Activated gamma-delta T cell (primary cell): ENCODE data around the gene SP140L.
"Not testable (repeated sequence)": the region's sequence is repeated elsewhere in the genome, so short reads cannot be mapped to it uniquely, and the experiment has no call there.

Experiments used
- DNase-seq: peaks from one replicate; lab custom pipeline; 2025; lab: John Stamatoyannopoulos, UW

Gene SP140L

GRCh38 chr2:230323385-230324106 is 3.4 kb upstream of the SP140L start:
- DNase-seq, result no peak

GRCh38 chr2:230324503-230324902 is 2.5 kb upstream of the SP140L start:
- DNase-seq, result no peak

DNA sequence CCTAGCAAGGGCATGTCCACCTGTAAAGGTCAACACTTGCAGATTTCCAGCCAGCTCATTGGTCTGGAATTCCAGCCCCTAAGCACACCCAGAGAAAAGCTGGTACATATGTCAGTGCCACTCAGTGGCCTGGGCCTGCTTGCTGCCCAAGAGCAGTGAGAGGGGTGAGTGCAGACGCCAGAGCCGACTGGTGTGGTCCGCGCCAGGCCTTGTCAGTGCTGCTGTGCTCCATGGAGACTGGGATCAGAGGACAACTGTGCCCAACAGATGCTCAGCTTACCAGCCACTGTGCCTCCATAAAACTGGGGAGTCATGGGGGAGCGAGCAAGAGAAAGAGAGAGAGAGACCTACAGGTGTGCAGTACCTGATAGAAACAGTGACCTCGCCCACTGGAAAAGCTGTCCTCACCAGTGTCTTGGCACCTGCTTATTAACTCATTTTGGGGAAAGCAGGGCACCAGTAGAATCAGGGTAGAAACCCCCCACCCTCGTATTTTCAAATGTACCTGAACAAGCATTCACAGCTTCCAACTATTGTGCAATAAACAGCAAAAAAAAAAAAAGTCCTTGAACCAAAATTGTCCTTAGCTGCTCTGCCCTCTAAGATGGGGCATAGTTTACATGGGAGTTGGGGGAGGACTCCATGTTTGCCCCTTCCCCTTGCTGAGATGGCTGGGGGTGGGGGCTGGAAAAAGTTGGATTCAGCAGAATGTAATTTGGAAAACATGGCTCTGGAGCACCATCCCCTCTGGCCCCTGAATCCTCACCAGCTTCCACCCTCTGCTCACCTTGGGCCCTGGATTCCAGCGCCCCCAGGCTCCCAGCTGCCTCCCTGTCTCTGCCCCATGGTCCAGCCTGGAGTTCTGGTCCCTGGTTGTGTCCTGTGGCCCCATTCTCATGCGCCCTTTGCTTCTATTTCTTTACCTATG is 1.4 kb upstream of the SP140L start:
- DNase-seq, result no peak

GRCh38 chr2:230327418-230328154 is 593 bp downstream of the SP140L start:
- DNase-seq, result no peak

GRCh38 chr2:230328155-230328458 is 1.1 kb downstream of the SP140L start:
- no peak for DNase-seq

DNA sequence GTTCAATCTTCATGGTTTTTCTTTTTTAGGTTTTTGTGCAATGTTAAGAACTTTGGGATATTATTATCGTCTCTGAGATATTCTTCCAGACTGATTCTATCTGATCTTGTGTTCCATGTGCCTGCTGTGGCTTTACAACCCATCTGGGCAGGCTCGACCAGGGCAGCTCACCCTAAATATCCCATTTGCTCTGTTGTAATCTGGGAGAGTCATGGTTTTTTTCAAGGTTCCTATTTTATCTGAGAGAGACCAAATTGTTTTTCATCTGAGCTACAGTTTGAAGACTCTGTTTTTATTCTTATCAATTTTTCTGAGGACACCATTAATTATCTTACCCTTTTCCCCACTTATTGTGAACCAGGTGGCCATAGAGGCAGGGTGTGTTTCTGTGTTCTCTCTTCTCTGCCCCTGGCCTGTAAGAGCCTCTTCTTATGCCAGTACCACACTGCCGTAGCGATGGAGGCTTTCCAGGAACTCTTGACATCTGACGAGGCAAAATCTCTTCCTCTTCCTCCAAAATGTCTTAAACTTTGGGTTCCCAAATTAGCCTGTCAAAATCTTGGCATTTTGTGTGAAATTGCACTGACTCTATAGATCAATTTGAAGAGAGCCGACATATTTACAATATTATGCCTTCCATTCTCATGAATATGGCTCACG is 3.1 kb downstream of the SP140L start:
- no peak for DNase-seq

- no peak for DNase-seq
Measured at GRCh38 chr2:230330725-230331124, 3.7 kb downstream of the SP140L start.

DNA sequence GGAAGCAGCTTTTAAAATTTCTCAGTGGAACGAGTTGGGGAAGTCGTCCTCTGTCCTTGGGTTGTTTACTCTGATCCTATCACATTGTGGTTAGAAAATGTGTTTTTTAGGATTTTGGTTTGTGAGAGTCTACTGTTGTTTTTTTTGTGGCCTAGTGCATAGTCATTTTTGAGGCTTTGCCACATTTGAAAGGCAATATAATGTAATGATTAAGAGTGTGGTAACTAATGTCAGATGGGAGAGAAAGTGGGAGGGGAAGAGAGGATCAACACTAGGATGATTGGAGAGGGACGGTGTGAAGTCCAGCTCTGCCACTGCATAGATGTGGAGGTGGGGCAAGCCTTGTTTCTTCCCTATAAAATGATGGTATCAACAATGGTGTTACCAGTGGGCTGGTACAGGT is 8.5 kb downstream of the SP140L start:
- no peak for DNase-seq

- DNase-seq, result no peak
Measured at GRCh38 chr2:230335864-230336506, 9.0 kb downstream of the SP140L start.

DNA sequence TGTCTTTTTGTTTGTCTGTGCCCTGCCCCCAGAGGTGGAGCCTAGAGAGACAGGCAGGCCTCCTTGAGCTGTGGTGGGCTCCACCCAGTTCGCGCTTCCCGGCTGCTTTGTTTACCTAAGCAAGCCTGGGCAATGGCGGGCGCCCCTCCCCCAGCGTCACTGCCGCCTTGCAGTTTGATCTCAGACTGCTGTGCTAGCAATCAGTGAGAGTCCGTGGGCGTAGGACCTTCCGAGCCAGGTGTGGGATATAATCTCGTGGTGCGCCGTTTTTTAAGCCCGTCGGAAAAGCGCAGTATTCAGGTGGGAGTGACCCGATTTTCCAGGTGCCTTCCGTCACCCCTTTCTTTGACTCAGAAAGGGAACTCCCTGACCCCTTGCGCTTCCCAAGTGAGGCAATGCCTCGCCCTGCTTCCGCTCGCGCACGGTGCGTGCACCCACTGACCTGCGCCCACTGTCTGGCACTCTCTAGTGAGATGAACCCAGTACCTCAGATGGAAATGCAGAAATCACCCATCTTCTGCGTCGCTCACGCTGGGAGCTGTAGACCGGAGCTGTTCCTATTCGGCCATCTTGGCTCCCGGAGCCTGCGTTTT is 15.0 kb downstream of the SP140L start:
- DNase-seq, result not testable (repeated sequence)

- DNase-seq, result not testable (repeated sequence)
Measured at GRCh38 chr2:230343041-230343624, 16.1 kb downstream of the SP140L start.

DNA sequence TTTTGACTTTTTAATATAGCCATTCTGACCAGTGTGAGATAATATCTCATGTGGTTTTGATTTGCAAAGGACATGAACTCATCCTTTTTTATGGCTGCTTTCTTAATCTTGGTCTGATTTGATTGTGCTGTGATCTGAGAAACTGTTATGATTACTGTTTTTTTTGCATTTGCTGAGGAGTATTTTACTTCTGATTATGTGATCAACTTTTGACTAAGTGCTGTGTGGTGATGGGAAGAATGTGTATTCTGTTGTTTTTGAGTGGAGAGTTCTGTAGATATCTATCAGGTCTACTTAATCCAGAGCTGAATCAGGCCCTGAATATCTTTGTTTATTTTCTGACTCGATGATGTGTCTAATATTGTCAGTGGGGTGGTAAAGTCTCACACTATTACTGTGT is 16.8 kb downstream of the SP140L start:
- no peak for DNase-seq

DNA sequence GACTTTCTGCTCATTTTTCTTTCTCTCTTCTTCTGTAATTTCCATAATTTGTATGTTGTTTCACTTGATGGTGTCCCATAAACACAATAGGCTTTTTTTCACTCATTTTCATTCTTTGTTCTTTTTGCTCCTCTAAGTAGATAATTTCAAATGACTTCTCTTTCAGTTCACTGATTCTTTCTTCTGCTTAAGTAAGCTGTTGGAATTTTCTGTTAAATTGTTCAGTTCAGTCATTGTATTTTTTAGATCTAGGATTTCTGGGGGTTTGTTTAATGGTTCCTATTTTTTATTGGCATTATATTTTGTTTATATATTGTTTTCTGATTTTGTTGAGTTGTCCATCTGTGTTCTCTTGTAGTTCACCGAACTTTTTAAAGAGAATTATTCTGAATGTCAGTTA is 19.5 kb downstream of the SP140L start:
- DNase-seq, result no peak

DNA sequence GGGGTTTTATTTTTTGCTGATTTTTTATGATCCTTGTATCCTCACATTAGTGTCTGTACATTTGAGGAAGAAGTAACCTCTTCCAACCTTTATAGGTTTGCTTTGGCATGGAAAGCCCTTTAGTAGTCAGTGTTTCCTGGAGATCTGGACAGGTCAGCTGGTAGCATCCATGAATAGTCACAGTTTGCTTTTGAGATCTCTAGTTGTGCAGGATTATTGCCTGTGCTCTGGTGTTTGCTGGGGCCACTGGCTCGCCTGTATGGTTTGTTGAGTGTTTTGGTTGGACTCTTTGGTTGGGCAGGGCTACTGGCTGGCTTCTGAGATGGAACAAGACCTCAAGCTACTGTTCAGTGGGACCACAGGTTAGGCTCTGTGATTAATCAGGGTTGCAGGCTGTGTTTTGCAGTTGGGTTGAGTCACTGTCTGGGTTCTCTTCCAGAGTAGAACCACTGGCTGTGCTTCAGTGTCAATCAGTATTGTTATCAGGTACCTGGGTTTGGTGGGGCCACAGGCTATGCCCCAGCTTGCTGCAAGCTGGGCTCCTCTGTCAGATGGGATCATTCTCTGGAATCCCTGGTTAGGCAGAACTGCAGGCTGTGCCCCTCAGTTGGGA is 20.0 kb downstream of the SP140L start:
- no peak for DNase-seq

DNA sequence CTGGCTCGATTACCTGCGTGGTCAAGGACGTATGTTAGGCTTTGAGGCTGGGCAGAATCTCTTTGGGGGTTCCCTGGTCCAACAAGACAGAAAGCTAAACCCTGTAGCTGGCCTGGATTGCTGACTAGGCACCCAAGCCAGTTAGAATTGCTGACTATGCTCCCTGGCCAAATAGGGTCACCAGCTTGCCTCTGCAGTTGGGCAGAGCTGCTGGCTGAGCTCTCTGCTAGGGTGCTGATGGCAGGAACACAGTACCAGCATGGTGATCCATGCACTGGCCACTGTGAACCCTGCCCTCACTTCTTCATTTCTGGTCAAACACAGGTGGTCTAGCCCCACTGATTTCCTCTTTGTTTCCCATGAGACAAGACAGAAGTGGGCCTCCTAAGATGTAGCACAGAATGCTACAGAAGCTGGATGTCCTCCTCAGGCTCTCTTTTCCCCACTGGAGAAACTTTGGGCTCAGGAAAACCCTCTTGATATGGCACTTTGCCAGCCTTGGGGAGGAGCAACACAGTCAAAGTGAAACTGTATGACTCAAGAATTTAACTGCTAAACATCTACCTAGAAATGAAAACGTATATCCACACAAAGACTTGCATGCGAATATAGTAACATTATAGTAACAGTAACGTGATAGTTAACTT is 20.8 kb downstream of the SP140L start:
- DNase-seq, result no peak

DNA sequence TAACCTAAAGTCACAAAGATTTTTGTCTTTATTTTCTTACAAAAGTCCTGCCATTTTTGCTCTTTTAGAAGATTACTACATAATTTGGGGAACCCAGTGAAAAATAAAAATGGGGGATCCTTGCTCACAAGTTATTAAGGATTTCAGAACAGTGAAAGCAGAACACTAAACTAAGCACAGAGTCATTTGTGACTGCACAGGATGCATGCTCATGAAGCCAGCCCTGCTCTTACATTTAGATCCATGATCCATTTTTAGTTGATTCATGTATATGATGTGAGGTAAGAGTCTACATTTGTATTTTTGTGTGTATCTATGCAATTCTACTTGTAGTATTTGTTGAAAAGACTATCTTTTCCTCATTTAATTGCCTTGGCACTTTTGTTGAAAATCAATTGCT is 21.8 kb downstream of the SP140L start:
- no peak for DNase-seq

DNA sequence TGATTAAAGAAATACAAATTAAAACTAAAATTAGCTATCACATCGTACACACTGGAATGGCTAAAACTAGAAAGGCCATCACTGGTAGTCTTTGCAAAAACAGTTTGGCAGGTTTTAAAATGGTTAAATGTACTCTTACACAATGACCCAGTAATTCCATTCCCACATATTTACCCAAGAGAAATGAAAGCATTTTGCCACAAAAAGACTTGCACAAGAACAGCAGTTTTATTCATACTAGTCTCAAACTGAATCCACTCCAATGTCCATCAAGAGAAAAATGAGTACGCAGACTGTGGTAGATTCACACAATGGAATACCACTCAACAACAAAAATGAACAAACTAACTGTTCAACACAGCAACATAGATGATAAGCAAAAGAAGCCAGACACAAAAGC is 29.1 kb downstream of the SP140L start:
- DNase-seq, result no peak

GRCh38 chr2:230358305-230358704 is 31.3 kb downstream of the SP140L start:
- DNase-seq, result no peak

DNA sequence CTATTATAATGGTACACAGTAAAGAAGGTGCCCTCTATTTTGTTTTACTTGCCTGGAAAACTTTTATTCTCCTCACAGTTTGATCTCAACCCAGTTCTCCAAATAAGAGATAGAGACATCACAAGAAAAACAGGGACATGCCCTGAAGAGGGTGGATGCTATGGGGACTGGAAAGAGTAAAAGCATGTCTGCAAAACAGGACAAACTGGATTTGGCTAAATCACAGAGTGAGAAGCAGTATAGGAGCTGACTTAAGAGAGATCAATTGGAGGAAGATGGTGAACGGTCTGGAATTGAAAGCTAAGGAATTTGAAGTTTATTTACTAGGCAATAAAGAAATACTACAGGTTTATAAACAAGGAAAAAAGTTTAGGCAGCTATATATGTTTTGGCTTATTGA is 33.0 kb downstream of the SP140L start:
- DNase-seq, result no peak
